Vagina (tissue), 2 donors: ENCODE data around the gene CD33. TPM values are rescaled to one million over a fixed set of nuclear protein-coding genes. Genes with fewer than 3 reads are reported as not detected.

Experiments used
- DNase-seq, 2 donors: peaks; one replicate each; pipeline ENCODE4 v3.0.0-alpha.2; 2017; ENCODE audit errors: extremely low spot score in 2 of 2
- H3K27ac ChIP-seq: fragments of 200-600 bp; sonication (generic); one replicate; pipeline ENCODE4 v1.5.1; 2019
- H3K27me3 ChIP-seq: fragments of 200-600 bp; sonication (generic); one replicate; pipeline ENCODE4 v1.5.1; 2019
- H3K36me3 ChIP-seq, 2 donors: fragments of 200-600 bp; sonication (generic); one replicate each; pipeline ENCODE4 v1.5.1; 2017 to 2019
- H3K4me1 ChIP-seq: fragments of 200-600 bp; sonication (generic); one replicate; pipeline ENCODE4 v1.5.1; 2019
- H3K4me3 ChIP-seq, 2 donors: fragments of 200-600 bp; sonication (generic); 1 replicate in 1 of 2; 2 replicates in 1 of 2; pipeline ENCODE4 v1.5.1; 2016 to 2019
- H3K9me3 ChIP-seq: fragments of 200-600 bp; sonication (generic); one replicate; pipeline ENCODE4 v1.5.1; 2019
- CTCF ChIP-seq, 3 experiments: fragments of 450-650 bp in 2 of 3; fragments of 200-600 bp in 1 of 3; sonication (generic) in 1 of 3; IDR thresholded peaks; one replicate each; pipeline ENCODE4 v1.5.1; 2017 to 2019; ENCODE audit warnings: antibody characterized with exemption in 3 of 3, mild to moderate bottlenecking in 2 of 3, moderate library complexity in 2 of 3
- POLR2A ChIP-seq, 2 donors: fragments of 450-650 bp; IDR thresholded peaks; one replicate each; pipeline ENCODE4 v1.6.1; 2017; ENCODE audit warnings: antibody characterized with exemption in 2 of 2, mild to moderate bottlenecking in 2 of 2, moderate library complexity in 2 of 2
- POLR2AphosphoS5 ChIP-seq, 2 donors: sonication (generic); formaldehyde crosslinking; IDR thresholded peaks; one replicate each; pipeline ENCODE4 v1.9.0; 2017; ENCODE audit warnings: antibody characterized with exemption in 2 of 2, mild to moderate bottlenecking in 2 of 2, low read depth in 1 of 2; ENCODE audit not compliant: insufficient read depth in 1 of 2
- intact Hi-C: fragments of 100-400 bp; cut with DNase I; formaldehyde crosslinking; loops from one replicate; pipeline ENCODE4 v1.15.1; 2023
- total RNA-seq: library from RNA; depleted of rRNA; stranded (reverse); fragments of >200 nt; gene quantifications from one replicate; pipeline ENCODE4 v1.2.3, GENCODE V29; 2016

Gene CD33
- total RNA-seq, 1 donor from 2014 or later: 5.6 TPM

GRCh38 chr19:51192689-51193088, 32.2 kb upstream of the CD33 start:
- Histone ChIP-seq H3K9me3 (no peaks in the 10 kb centered on the region), H3K27ac (no peak overlapping the region), H3K36me3 (no peaks in the 10 kb centered on the region), H3K4me1 (no peaks in the 10 kb centered on the region), H3K27me3 (no peaks in the 10 kb centered on the region), H3K4me3 (no peak overlapping the region)
- TF ChIP-seq POLR2A (IDR thresholded peaks at IDR 0.05) (no peak), POLR2AphosphoS5 (IDR thresholded peaks at IDR 0.05; ENCODE audit: insufficient read depth in 1 of 2, low read depth in 1 of 2) (no peak), CTCF (IDR thresholded peaks at IDR 0.05) (no peak)
- DNase-seq: no peak
- intact Hi-C loops: no loop called here

GRCh38 chr19:51194527-51195315, 30.2 kb upstream of the CD33 start:
- H3K9me3 ChIP-seq: no peaks in the 10 kb centered on the region
- H3K27me3 ChIP-seq: no peaks in the 10 kb centered on the region
- intact Hi-C loops: no loop called here
- H3K4me3 ChIP-seq: no peak overlapping the region
- DNase-seq: peak; percentile 56 to 84
- H3K36me3 ChIP-seq: no peaks in the 10 kb centered on the region
- H3K27ac ChIP-seq: no peak overlapping the region
- no peaks in the 10 kb centered on the region for H3K4me1 ChIP-seq
- no peak for TF ChIP-seq CTCF (IDR thresholded peaks at IDR 0.05)

GRCh38 chr19:51195316-51195586, 29.6 kb upstream of the CD33 start:
- H3K36me3 ChIP-seq: no peaks in the 10 kb centered on the region
- intact Hi-C loops: no loop called here
- no peak for DNase-seq
- H3K27ac ChIP-seq: no peak overlapping the region
- no peaks in the 10 kb centered on the region for H3K4me1 ChIP-seq
- H3K4me3 ChIP-seq: no peak overlapping the region
- H3K27me3 ChIP-seq: no peaks in the 10 kb centered on the region
- no peaks in the 10 kb centered on the region for H3K9me3 ChIP-seq
- no peak for TF ChIP-seq CTCF (IDR thresholded peaks at IDR 0.05)
- TF ChIP-seq POLR2A (IDR thresholded peaks at IDR 0.05): no peak
- TF ChIP-seq POLR2AphosphoS5 (IDR thresholded peaks at IDR 0.05; ENCODE audit: insufficient read depth in 1 of 2, low read depth in 1 of 2): no peak

- Histone ChIP-seq H3K36me3 (no peaks in the 10 kb centered on the region), H3K4me3 (no peak overlapping the region), H3K4me1 (no peaks in the 10 kb centered on the region), H3K27me3 (no peaks in the 10 kb centered on the region), H3K27ac (no peak overlapping the region), H3K9me3 (no peaks in the 10 kb centered on the region)
- peak; percentile 8 to 16 for DNase-seq
- TF ChIP-seq CTCF (IDR thresholded peaks at IDR 0.05) (no peak), POLR2AphosphoS5 (IDR thresholded peaks at IDR 0.05; ENCODE audit: insufficient read depth in 1 of 2, low read depth in 1 of 2) (no peak), POLR2A (IDR thresholded peaks at IDR 0.05) (no peak)
- intact Hi-C loops: no loop called here
Measured at GRCh38 chr19:51195616-51196015, 29.3 kb upstream of the CD33 start.

GRCh38 chr19:51196181-51196580, 28.7 kb upstream of the CD33 start:
- intact Hi-C loops: no loop called here
- no peaks in the 10 kb centered on the region for H3K27me3 ChIP-seq
- DNase-seq: peak; percentile 7 to 40

More at GRCh38 chr19:51196181-51196580, 28.7 kb upstream of the CD33 start:
- TF ChIP-seq POLR2A (IDR thresholded peaks at IDR 0.05) (no peak), CTCF (IDR thresholded peaks at IDR 0.05) (no peak), POLR2AphosphoS5 (IDR thresholded peaks at IDR 0.05; ENCODE audit: insufficient read depth in 1 of 2, low read depth in 1 of 2) (no peak)
- Histone ChIP-seq H3K9me3 (no peaks in the 10 kb centered on the region), H3K36me3 (no peaks in the 10 kb centered on the region), H3K4me1 (no peaks in the 10 kb centered on the region), H3K27ac (no peak overlapping the region), H3K4me3 (no peak overlapping the region)
